Ovary (tissue), 9 donors: ENCODE results near the gene STEAP4. TPM values are rescaled to one million over a fixed set of nuclear protein-coding genes. Genes with fewer than 3 reads are reported as not detected.

Source experiments
- DNase-seq, 5 donors: peaks; one replicate each; pipeline ENCODE4 v3.0.0-alpha.2; 2019 to 2020
- H3K27ac ChIP-seq, 2 donors: fragments of 200-600 bp; one replicate each; pipeline versions ENCODE4 v1.5.1 to v1.8.0; 2019 to 2022
- H3K27me3 ChIP-seq: fragments of 200-600 bp; one replicate; pipeline ENCODE4 v1.8.0; 2022
- H3K36me3 ChIP-seq: fragments of 200-600 bp; sonication (generic); one replicate; pipeline ENCODE4 v1.5.1; 2019
- H3K4me1 ChIP-seq: one replicate; pipeline ENCODE4 v1.8.1; 2013; ENCODE audit warnings: mild to moderate bottlenecking, moderate library complexity; ENCODE audit not compliant: insufficient read depth
- H3K4me3 ChIP-seq: fragments of 200-600 bp; sonication (generic); one replicate; pipeline ENCODE4 v1.5.1; 2017
- H3K9me3 ChIP-seq, 2 donors: fragments of 200-600 bp in 1 of 2; sonication (generic) in 1 of 2; one replicate each; pipeline versions ENCODE4 v1.5.1 to v1.8.1; 2013 to 2019; ENCODE audit warnings: mild to moderate bottlenecking in 1 of 2, moderate library complexity in 1 of 2
- CTCF ChIP-seq, 3 donors: fragments of 450-650 bp in 2 of 3; fragments of 200-600 bp in 1 of 3; IDR thresholded peaks; one replicate each; pipeline versions ENCODE4 v1.5.1 to v1.8.0; 2016 to 2022; ENCODE audit warnings: antibody characterized with exemption in 3 of 3, mild to moderate bottlenecking in 1 of 3
- EP300 ChIP-seq: sonication (generic); formaldehyde crosslinking; IDR thresholded peaks from one replicate; pipeline ENCODE4 v1.6.1; 2017; ENCODE audit warnings: antibody characterized with exemption
- POLR2A ChIP-seq: fragments of 450-650 bp; IDR thresholded peaks from one replicate; pipeline ENCODE4 v1.6.1; 2017; ENCODE audit warnings: antibody characterized with exemption, mild to moderate bottlenecking, moderate library complexity
- WGBS, 3 donors: extraction: QIAGEN DNeasy Blood & Tissue Kit in 1 of 3; methylation state at CpG; one replicate each; pipeline versions ENCODE4 v1.1.5 to v1.1.7; 2013 to 2017; 5-methylcytosine and 5-hydroxymethylcytosine counted together
- intact Hi-C, 4 donors: fragments of 100-400 bp; cut with DNase I; formaldehyde crosslinking; loops; one replicate each; pipeline versions ENCODE4 v1.11.0 to v1.15.1; 2022 to 2023
- polyA plus RNA-seq, 2 donors: library from polyadenylated mRNA; stranded (reverse); fragments of 200-250 nt in 1 of 2; fragments of 350-450 nt in 1 of 2; fragmentation: Illumina TruSeq in 1 of 2; extraction: RNeasy Lipid Tissue Mini Kit (QIAGEN cat#74804) in 1 of 2; gene quantifications; one replicate each; pipeline ENCODE4 v1.2.3, GENCODE V29; 2013 to 2014
- total RNA-seq, 7 donors: library from RNA; depleted of rRNA in 2 of 7; stranded (reverse); fragments of >200 nt in 2 of 7; fragmentation: NEBNext Ultra II Directional in 3 of 7; extraction: Animal tissue kit (Norgen Biotek cat#: 25700) in 3 of 7; gene quantifications; one replicate each; pipeline versions ENCODE4 v1.1.0 to v1.2.4, GENCODE V29; 2016 to 2023
- donor health status: DM: no; HTN: no; CAD: no; lungs with moderate emphysema.
- donor health status: DM: no; HTN: no; CAD: no.
- donor health status: Bipolar disorder and iron deficiency.
- donor health status: DM: yes; HTN: yes; CAD: no.
- donor health status: DM: no; HTN: no; CAD: no.
- donor health status: DM: yes; HTN: yes; CAD: no.

The STEAP4 gene
- total and polyA plus RNA-seq, 9 donors: 1.4 to 76.0 (median 8.1) TPM

- no peak overlapping the region for H3K27ac ChIP-seq
- intact Hi-C loops: no loop called here
- H3K4me3 ChIP-seq: no peak overlapping the region
- no peaks in the 10 kb centered on the region for H3K36me3 ChIP-seq
- TF ChIP-seq EP300 (no peak), POLR2A (no peak), CTCF (IDR thresholded peaks at IDR 0.05) (no peak)
- H3K4me1 ChIP-seq: no peaks in the 10 kb centered on the region
- peaks cover 2% of the 10 kb centered on the region for H3K27me3 ChIP-seq
- peaks cover 0 to 3% of the 10 kb centered on the region in 2 donors for H3K9me3 ChIP-seq
- DNase-seq: no peak
These were observed 72.9 kb downstream of the STEAP4 start for GRCh38 chr7:88233828-88234227.

- Histone ChIP-seq H3K4me1 (no peaks in the 10 kb centered on the region), H3K36me3 (no peaks in the 10 kb centered on the region), H3K27ac (no peak overlapping the region), H3K9me3 (peaks cover 0 to 3% of the 10 kb centered on the region in 2 donors), H3K27me3 (no peaks in the 10 kb centered on the region), H3K4me3 (no peak overlapping the region)
- TF ChIP-seq EP300 (no peak), CTCF (IDR thresholded peaks at IDR 0.05) (no peak), POLR2A (no peak)
- WGBS, 3 donors: 76 to 81% (median 79%) methylated on average over 5 of the region's 5 CpGs
- DNase-seq: no peak
- intact Hi-C loops: no loop called here
These were observed 76.0 kb downstream of the STEAP4 start for GRCh38 chr7:88230646-88231045.

- H3K9me3 ChIP-seq: peaks cover 0 to 3% of the 10 kb centered on the region in 2 donors
- no peak overlapping the region for H3K27ac ChIP-seq
- WGBS, 3 donors: 94 to 97% (median 97%) methylated on average over 4 of the region's 4 CpGs
- intact Hi-C loops: no loop called here
- H3K27me3 ChIP-seq: no peaks in the 10 kb centered on the region
- no peaks in the 10 kb centered on the region for H3K4me1 ChIP-seq
- no peak overlapping the region for H3K4me3 ChIP-seq
- H3K36me3 ChIP-seq: no peaks in the 10 kb centered on the region
- TF ChIP-seq CTCF (IDR thresholded peaks at IDR 0.05) (no peak), POLR2A (no peak), EP300 (no peak)
- no peak for DNase-seq
These were observed 77.2 kb downstream of the STEAP4 start for GRCh38 chr7:88229302-88229995.

- TF ChIP-seq EP300 (no peak), POLR2A (no peak), CTCF (IDR thresholded peaks at IDR 0.05) (no peak)
- Histone ChIP-seq H3K4me1 (no peaks in the 10 kb centered on the region), H3K27ac (no peak overlapping the region), H3K4me3 (no peak overlapping the region), H3K9me3 (peaks cover 0 to 3% of the 10 kb centered on the region in 2 donors), H3K27me3 (no peaks in the 10 kb centered on the region), H3K36me3 (no peaks in the 10 kb centered on the region)
- intact Hi-C loops: no loop called here
- WGBS, 3 donors: 86 to 89% (median 87%) methylated on average over 6 of the region's 6 CpGs
- DNase-seq: no peak
These were observed 79.7 kb downstream of the STEAP4 start for GRCh38 chr7:88226886-88227516.
